SK-N-SH treated with all-trans-retinoic acid at 6 μM for 48 hours (cell line): ENCODE results near the gene SLC12A7.

Source experiments
- ATAC-seq: fragments of 200-7000 bp; cut with Tn5 transposase; 3 replicates; pipeline ENCODE4 v1.9.1; 2020; ENCODE audit warnings: mild to moderate bottlenecking, moderate library complexity
- ARNTL ChIP-seq: fragments of 450-650 bp; formaldehyde crosslinking; IDR thresholded peaks from 2 replicates; pipeline ENCODE4 v1.5.0; 2020; ENCODE audit warnings: low read depth, mild to moderate bottlenecking, moderate library complexity, borderline replicate concordance
- BACH2 ChIP-seq: fragments of 250-450 bp; sonication (Bioruptor Pico); IDR thresholded peaks from 2 replicates; pipeline ENCODE4 v1.9.0; 2021; ENCODE audit warnings: mild to moderate bottlenecking, borderline replicate concordance
- ESRRG ChIP-seq: fragments of 250-450 bp; sonication (Bioruptor Pico); IDR thresholded peaks from 2 replicates; pipeline ENCODE4 v1.6.1; 2021; ENCODE audit warnings: mild to moderate bottlenecking
- GLIS3 ChIP-seq: fragments of 250-450 bp; sonication (Bioruptor Pico); IDR thresholded peaks from 2 replicates; pipeline ENCODE4 v1.5.0; 2020; ENCODE audit warnings: mild to moderate bottlenecking, moderate library complexity
- ISL1 ChIP-seq: fragments of 250-450 bp; sonication (Bioruptor Pico); IDR thresholded peaks from 2 replicates; pipeline ENCODE4 v2.1.2; 2022; ENCODE audit warnings: mild to moderate bottlenecking, moderate library complexity
- OSR1 ChIP-seq: fragments of 250-450 bp; sonication (Bioruptor Pico); IDR thresholded peaks from 2 replicates; pipeline ENCODE4 v1.8.0; 2022; ENCODE audit warnings: moderate library complexity, mild to moderate bottlenecking, inconsistent platforms
- PPARA ChIP-seq: fragments of 250-450 bp; sonication (Bioruptor Pico); IDR thresholded peaks from 2 replicates; pipeline ENCODE4 v1.5.0; 2020; ENCODE audit warnings: mild to moderate bottlenecking, borderline replicate concordance
- RARB ChIP-seq: fragments of 250-450 bp; sonication (Bioruptor Pico); IDR thresholded peaks from 2 replicates; pipeline ENCODE4 v1.8.0; 2021; ENCODE audit warnings: mild to moderate bottlenecking, moderate library complexity
- SNAI2 ChIP-seq: fragments of 250-450 bp; sonication (Bioruptor Pico); IDR thresholded peaks from 2 replicates; pipeline ENCODE4 v1.5.0; 2020; ENCODE audit warnings: mild to moderate bottlenecking, moderate library complexity
- TCF4 ChIP-seq: fragments of 250-450 bp; sonication (Bioruptor Pico); IDR thresholded peaks from 2 replicates; pipeline ENCODE4 v1.8.0; 2021; ENCODE audit warnings: mild to moderate bottlenecking, moderate library complexity, borderline replicate concordance
- TOX ChIP-seq: fragments of 250-450 bp; sonication (Bioruptor Pico); IDR thresholded peaks from 2 replicates; pipeline ENCODE4 v1.8.0; 2021; ENCODE audit warnings: mild to moderate bottlenecking, moderate library complexity, borderline replicate concordance
- ZFP30 ChIP-seq: fragments of 450-650 bp; formaldehyde crosslinking; IDR thresholded peaks from 2 replicates; pipeline ENCODE4 v1.5.0; 2022; ENCODE audit warnings: mild to moderate bottlenecking, moderate library complexity
- ZNF70 ChIP-seq: fragments of 450-650 bp; formaldehyde crosslinking; IDR thresholded peaks from 2 replicates; pipeline ENCODE4 v1.5.0; 2020; ENCODE audit warnings: mild to moderate bottlenecking, moderate library complexity
- ZNF8 ChIP-seq: fragments of 450-650 bp; formaldehyde crosslinking; IDR thresholded peaks from 2 replicates; pipeline ENCODE4 v1.5.0; 2020; ENCODE audit warnings: mild to moderate bottlenecking, moderate library complexity
- TF ChIP-seq, protein P1 (sequence below): fragments of 250-450 bp; sonication (Bioruptor Pico); IDR thresholded peaks from 2 replicates; pipeline ENCODE4 v1.5.1; 2020; ENCODE audit warnings: low read depth, mild to moderate bottlenecking, moderate library complexity
- TF ChIP-seq, protein P2 (sequence below): fragments of 250-450 bp; sonication (Bioruptor Pico); IDR thresholded peaks from 2 replicates; pipeline ENCODE4 v1.5.0; 2020; ENCODE audit warnings: mild to moderate bottlenecking, moderate library complexity
- TF ChIP-seq, protein P3 (sequence below): fragments of 250-450 bp; sonication (Bioruptor Pico); IDR thresholded peaks from 2 replicates; pipeline ENCODE4 v1.8.0; 2020; ENCODE audit warnings: mild to moderate bottlenecking, moderate library complexity, borderline replicate concordance
- TF ChIP-seq, protein P4 (sequence below): fragments of 250-450 bp; sonication (Bioruptor Pico); IDR thresholded peaks from 2 replicates; pipeline ENCODE4 v1.5.1; 2021; ENCODE audit warnings: mild to moderate bottlenecking, moderate library complexity

SLC12A7 gene

DNA sequence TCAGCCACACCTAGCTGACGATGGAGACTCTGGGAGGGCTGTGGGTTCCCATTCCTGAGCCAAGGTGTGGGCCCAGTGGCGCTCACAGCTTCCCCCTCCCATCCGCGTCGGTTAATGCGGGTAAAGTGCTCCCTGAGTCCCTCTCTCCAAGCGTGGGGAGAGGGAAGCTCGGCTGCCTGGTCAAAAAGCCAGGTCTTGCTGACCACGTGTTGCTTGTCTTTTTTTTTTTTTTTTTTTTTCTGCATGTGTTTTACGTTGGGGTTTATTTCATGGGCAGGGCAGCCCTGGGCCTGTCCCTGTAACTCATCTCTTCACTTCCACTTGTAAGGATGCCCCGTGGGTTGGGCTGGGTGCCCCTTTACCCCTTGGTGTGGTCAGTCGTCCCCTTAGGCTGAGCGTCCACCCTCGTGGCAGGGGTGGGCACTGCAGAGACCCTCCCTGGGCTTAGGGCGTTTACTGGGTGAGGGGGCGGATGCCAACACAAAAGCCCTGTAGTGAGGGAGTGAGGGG, 91.4 kb downstream of the SLC12A7 start:
- TF ChIP-seq GLIS3 (CRISPR knock-in tag): no peak
- TF ChIP-seq BACH2 (CRISPR knock-in tag): no peak
- no peak for TF ChIP-seq OSR1 (CRISPR knock-in tag)
- TF ChIP-seq ZNF8 (CRISPR knock-in tag): no peak
- no peak for TF ChIP-seq PPARA (CRISPR knock-in tag)
- TF ChIP-seq, protein P1, sequence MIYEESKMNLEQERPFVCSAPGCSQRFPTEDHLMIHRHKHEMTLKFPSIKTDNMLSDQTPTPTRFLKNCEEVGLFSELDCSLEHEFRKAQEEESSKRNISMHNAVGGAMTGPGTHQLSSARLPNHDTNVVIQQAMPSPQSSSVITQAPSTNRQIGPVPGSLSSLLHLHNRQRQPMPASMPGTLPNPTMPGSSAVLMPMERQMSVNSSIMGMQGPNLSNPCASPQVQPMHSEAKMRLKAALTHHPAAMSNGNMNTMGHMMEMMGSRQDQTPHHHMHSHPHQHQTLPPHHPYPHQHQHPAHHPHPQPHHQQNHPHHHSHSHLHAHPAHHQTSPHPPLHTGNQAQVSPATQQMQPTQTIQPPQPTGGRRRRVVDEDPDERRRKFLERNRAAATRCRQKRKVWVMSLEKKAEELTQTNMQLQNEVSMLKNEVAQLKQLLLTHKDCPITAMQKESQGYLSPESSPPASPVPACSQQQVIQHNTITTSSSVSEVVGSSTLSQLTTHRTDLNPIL: no peak
- TF ChIP-seq TOX (CRISPR knock-in tag): no peak
- TF ChIP-seq, protein P2, sequence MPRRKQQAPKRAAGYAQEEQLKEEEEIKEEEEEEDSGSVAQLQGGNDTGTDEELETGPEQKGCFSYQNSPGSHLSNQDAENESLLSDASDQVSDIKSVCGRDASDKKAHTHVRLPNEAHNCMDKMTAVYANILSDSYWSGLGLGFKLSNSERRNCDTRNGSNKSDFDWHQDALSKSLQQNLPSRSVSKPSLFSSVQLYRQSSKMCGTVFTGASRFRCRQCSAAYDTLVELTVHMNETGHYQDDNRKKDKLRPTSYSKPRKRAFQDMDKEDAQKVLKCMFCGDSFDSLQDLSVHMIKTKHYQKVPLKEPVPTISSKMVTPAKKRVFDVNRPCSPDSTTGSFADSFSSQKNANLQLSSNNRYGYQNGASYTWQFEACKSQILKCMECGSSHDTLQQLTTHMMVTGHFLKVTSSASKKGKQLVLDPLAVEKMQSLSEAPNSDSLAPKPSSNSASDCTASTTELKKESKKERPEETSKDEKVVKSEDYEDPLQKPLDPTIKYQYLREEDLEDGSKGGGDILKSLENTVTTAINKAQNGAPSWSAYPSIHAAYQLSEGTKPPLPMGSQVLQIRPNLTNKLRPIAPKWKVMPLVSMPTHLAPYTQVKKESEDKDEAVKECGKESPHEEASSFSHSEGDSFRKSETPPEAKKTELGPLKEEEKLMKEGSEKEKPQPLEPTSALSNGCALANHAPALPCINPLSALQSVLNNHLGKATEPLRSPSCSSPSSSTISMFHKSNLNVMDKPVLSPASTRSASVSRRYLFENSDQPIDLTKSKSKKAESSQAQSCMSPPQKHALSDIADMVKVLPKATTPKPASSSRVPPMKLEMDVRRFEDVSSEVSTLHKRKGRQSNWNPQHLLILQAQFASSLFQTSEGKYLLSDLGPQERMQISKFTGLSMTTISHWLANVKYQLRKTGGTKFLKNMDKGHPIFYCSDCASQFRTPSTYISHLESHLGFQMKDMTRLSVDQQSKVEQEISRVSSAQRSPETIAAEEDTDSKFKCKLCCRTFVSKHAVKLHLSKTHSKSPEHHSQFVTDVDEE (CRISPR knock-in tag): no peak
- TF ChIP-seq ZNF70 (CRISPR knock-in tag): no peak
- no peak for TF ChIP-seq ISL1 (CRISPR knock-in tag)
- TF ChIP-seq TCF4: no peak
- TF ChIP-seq, protein P3, sequence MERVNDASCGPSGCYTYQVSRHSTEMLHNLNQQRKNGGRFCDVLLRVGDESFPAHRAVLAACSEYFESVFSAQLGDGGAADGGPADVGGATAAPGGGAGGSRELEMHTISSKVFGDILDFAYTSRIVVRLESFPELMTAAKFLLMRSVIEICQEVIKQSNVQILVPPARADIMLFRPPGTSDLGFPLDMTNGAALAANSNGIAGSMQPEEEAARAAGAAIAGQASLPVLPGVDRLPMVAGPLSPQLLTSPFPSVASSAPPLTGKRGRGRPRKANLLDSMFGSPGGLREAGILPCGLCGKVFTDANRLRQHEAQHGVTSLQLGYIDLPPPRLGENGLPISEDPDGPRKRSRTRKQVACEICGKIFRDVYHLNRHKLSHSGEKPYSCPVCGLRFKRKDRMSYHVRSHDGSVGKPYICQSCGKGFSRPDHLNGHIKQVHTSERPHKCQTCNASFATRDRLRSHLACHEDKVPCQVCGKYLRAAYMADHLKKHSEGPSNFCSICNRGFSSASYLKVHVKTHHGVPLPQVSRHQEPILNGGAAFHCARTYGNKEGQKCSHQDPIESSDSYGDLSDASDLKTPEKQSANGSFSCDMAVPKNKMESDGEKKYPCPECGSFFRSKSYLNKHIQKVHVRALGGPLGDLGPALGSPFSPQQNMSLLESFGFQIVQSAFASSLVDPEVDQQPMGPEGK (CRISPR knock-in tag): no peak
- TF ChIP-seq, protein P4, sequence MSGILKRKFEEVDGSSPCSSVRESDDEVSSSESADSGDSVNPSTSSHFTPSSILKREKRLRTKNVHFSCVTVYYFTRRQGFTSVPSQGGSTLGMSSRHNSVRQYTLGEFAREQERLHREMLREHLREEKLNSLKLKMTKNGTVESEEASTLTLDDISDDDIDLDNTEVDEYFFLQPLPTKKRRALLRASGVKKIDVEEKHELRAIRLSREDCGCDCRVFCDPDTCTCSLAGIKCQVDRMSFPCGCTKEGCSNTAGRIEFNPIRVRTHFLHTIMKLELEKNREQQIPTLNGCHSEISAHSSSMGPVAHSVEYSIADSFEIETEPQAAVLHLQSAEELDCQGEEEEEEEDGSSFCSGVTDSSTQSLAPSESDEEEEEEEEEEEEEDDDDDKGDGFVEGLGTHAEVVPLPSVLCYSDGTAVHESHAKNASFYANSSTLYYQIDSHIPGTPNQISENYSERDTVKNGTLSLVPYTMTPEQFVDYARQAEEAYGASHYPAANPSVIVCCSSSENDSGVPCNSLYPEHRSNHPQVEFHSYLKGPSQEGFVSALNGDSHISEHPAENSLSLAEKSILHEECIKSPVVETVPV (CRISPR knock-in tag): no peak
- TF ChIP-seq RARB (CRISPR knock-in tag): no peak
- no peak for ATAC-seq

DNA sequence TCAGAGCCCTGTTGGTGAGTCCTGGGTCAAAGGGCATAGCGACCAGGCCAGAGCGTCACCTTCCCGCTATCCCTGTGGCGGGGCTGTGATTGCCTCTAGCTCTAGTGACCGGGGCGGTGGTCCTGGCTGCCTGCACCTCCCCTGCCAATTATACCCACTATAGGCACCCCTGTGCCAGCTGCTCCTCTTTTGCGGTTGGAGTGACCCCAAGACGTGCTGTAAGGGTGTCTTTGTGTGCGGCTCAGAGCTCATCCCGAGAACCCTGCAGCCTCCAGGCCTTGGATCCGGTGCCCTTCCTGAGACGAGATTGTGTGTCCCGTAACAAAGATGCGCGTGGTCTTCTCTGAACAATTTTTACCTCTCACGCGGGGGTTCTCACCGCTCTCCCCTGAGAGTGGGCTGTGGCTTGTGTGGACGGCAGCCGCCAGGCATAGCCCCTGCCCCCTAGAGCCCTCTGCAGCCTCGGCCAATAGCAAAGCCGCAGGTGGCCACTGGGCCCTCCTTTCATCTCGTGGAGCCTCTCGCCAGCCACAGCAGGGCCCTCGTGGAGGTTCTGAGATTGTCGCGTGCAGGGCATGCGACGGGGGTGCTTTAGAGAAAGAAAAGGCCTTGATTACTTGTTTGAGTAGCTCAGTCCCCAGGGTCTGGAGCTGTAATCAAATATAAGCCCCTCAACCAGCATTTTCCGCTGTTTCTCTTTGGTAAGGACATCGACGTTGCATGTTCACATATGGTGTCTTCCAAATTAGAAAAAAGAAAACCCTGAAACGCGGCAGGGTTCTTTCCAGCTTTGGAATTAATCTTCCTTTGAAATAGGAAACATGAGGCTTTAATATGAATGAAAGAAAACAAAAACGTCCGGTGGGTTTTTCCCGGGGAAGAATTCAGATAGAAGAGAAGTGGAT, 92.6 kb downstream of the SLC12A7 start:
- no peak for ATAC-seq
- TF ChIP-seq ESRRG (no peak), OSR1 (CRISPR knock-in tag) (no peak), ARNTL (no peak), RARB (CRISPR knock-in tag) (no peak), PPARA (CRISPR knock-in tag) (no peak), BACH2 (CRISPR knock-in tag) (no peak), ZNF8 (CRISPR knock-in tag) (no peak), TCF4 (no peak), ZNF70 (CRISPR knock-in tag) (no peak), GLIS3 (CRISPR knock-in tag) (no peak), ZFP30 (CRISPR knock-in tag) (no peak), SNAI2 (CRISPR knock-in tag) (no peak), TOX (CRISPR knock-in tag) (no peak)
- TF ChIP-seq, protein P1: no peak
- TF ChIP-seq, protein P4 (CRISPR knock-in tag): no peak
- TF ChIP-seq, protein P2 (CRISPR knock-in tag): no peak
